Keratinocyte (primary cell): ENCODE data around the gene SMAD7. TPM values are rescaled to one million over a fixed set of nuclear protein-coding genes. Genes with fewer than 3 reads are reported as not detected.

Experiments
- DNase-seq: peaks from one replicate; pipeline ENCODE4 v3.0.0-alpha.2; 2011; ENCODE audit warnings: low read depth, missing footprints, low spot score
- FAIRE-seq: peaks from 2 replicates; lab custom pipeline; 2011; peaks lifted over from hg19 to GRCh38; lab: Jason Lieb, UNC
- H2AFZ ChIP-seq: 2 replicates; pipeline ENCODE4 v1.6.0; 2012; ENCODE audit warnings: low read length, control low read depth, inconsistent platforms; ENCODE audit not compliant: control insufficient read depth
- H3K27ac ChIP-seq: 2 replicates; pipeline ENCODE4 v1.5.1; 2011; ENCODE audit warnings: low read length; ENCODE audit not compliant: control insufficient read depth, insufficient read depth
- H3K27me3 ChIP-seq: 3 replicates; pipeline ENCODE4 v1.6.0; 2011; ENCODE audit warnings: low read length; ENCODE audit not compliant: control insufficient read depth, insufficient read depth; ENCODE audit errors: extremely low read depth
- H3K36me3 ChIP-seq, 2 experiments: 2 replicates in 1 of 2; 3 replicates in 1 of 2; pipeline ENCODE4 v1.5.1; 2011; ENCODE audit warnings: low read length in 2 of 2, mild to moderate bottlenecking in 1 of 2; ENCODE audit not compliant: control insufficient read depth in 2 of 2, insufficient read depth in 2 of 2; ENCODE audit errors: extremely low read depth in 1 of 2
- H3K4me1 ChIP-seq: 3 replicates; pipeline ENCODE4 v1.5.1; 2011; ENCODE audit warnings: low read length; ENCODE audit not compliant: control insufficient read depth, insufficient read depth; ENCODE audit errors: extremely low read depth
- H3K4me2 ChIP-seq: 3 replicates; pipeline ENCODE4 v1.6.0; 2011; ENCODE audit warnings: low read depth, low read length; ENCODE audit not compliant: control insufficient read depth, insufficient read depth; ENCODE audit errors: extremely low read depth
- H3K4me3 ChIP-seq, 3 experiments: fragments of 200-600 bp in 1 of 3; sonication (generic) in 1 of 3; 2 replicates in 2 of 3; 3 replicates in 1 of 3; pipeline ENCODE4 v1.5.1; 2011 to 2016; ENCODE audit warnings: low read length in 3 of 3, mild to moderate bottlenecking in 3 of 3, control low read depth in 2 of 3, inconsistent platforms in 1 of 3, low read depth in 1 of 3, mixed read lengths in 1 of 3, mixed run types in 1 of 3, moderate library complexity in 1 of 3; ENCODE audit not compliant: control insufficient read depth in 2 of 3, insufficient read depth in 2 of 3; ENCODE audit errors: extremely low read depth in 1 of 3
- H3K79me2 ChIP-seq: 2 replicates; pipeline ENCODE4 v1.6.0; 2012; ENCODE audit warnings: low read length; ENCODE audit not compliant: control insufficient read depth, insufficient read depth
- H3K9ac ChIP-seq: 3 replicates; pipeline ENCODE4 v1.6.0; 2011; ENCODE audit warnings: low read length; ENCODE audit not compliant: control insufficient read depth, insufficient read depth; ENCODE audit errors: extremely low read depth
- H3K9me1 ChIP-seq: 3 replicates; pipeline ENCODE4 v1.6.0; 2011; ENCODE audit warnings: low read length; ENCODE audit not compliant: control insufficient read depth, insufficient read depth; ENCODE audit errors: extremely low read depth
- H3K9me3 ChIP-seq: 2 replicates; pipeline ENCODE4 v1.5.1; 2012; ENCODE audit warnings: low read depth, low read length; ENCODE audit not compliant: control insufficient read depth
- H4K20me1 ChIP-seq: 3 replicates; pipeline ENCODE4 v1.6.0; 2011; ENCODE audit warnings: low read length; ENCODE audit not compliant: control insufficient read depth, insufficient read depth; ENCODE audit errors: extremely low read depth
- EZH2 ChIP-seq: IDR thresholded peaks from one replicate; pipeline ENCODE4 v1.6.1; 2012; ENCODE audit warnings: inconsistent platforms, mild to moderate bottlenecking, low read length, moderate library complexity
- dilution Hi-C: fragments of 300-500 bp; cut with MboI; formaldehyde crosslinking; loops from one replicate; pipeline ENCODE4 v1.7.0; 2020; ENCODE audit warnings: low sequenced_read_pairs; ENCODE audit not compliant: extremely low pct_ligation_motif_present
- polyA plus RNA-seq, 5 experiments: library from polyadenylated mRNA; depleted of rRNA in 3 of 5; stranded (reverse) in 3 of 5; stranded (forward) in 1 of 5; unstranded in 1 of 5; fragments of >200 nt; gene quantifications; 1 replicate in 1 of 5; 2 replicates in 3 of 5; 3 replicates in 1 of 5; pipeline versions ENCODE4 v1.2.1 to v1.2.3, GENCODE V29; 2011 to 2012; ENCODE audit warnings: missing spikeins in 2 of 5, low read depth in 1 of 5, low replicate concordance in 1 of 5
- TF ChIP-seq, protein P1 (sequence below), 3 experiments: IDR thresholded peaks in 1 of 3; conservative IDR thresholded peaks in 1 of 3; optimal IDR thresholded peaks in 1 of 3; 2 replicates in 2 of 3; 3 replicates in 1 of 3; pipeline versions ENCODE3 to v1.5.1; 2011; ENCODE audit warnings: low read length in 3 of 3, mild to moderate bottlenecking in 3 of 3, moderate library complexity in 2 of 3, control low read depth in 1 of 3, inconsistent platforms in 1 of 3; ENCODE audit not compliant: insufficient read depth in 2 of 3; ENCODE audit errors: extremely low read depth in 1 of 3

SMAD7 gene
- polyA plus RNA-seq, 1 donor (not counting 4 experiments of a cell fraction or from before 2014, with no cell fraction given) = 9.5 TPM

DNA sequence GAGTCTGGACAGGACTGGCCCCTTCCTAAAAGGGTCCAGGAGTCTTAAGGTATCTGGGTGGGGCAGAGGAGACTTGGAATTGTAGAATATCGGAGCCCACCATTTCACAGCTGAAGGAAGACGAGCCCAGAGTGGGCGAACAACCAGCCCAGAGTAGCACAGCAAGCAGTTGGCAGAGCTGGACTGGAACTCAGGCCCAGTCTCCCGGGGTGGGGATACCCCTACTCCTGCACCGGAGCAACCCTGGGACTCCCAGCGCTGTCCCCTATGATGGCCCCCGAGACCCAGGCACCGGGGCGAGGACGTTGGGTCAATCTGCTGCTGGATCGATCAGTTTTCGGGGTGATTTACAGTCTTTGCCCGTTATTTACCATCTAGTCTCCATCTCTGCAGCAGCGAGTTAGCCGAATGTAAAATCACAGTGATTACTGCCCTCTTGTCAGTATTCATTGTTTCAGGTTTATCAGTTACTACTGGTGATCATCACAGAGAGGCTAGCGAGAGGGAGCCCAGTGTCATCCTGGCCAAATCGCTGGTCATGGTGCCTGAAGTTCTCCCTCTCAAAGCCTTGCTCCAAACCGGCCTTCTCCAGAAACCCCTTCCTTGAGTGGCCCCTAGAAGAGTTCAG lies 75.3 kb downstream of the SMAD7 start:
- Histone ChIP-seq H3K36me3 (no peaks in the 10 kb centered on the region), H4K20me1 (no peaks in the 10 kb centered on the region), H3K27me3 (no peaks in the 10 kb centered on the region), H3K4me1 (peaks cover 13% of the 10 kb centered on the region), H3K79me2 (no peaks in the 10 kb centered on the region), H3K9ac (no peak overlapping the region), H3K4me3 (no peak overlapping the region), H2AFZ (no peak overlapping the region), H3K4me2 (no peak overlapping the region), H3K9me1 (no peaks in the 10 kb centered on the region), H3K27ac (no peak overlapping the region), H3K9me3 (no peaks in the 10 kb centered on the region)
- DNase-seq (no peak), FAIRE-seq (no peak)
- TF ChIP-seq EZH2 = no peak
- TF ChIP-seq, protein P1, sequence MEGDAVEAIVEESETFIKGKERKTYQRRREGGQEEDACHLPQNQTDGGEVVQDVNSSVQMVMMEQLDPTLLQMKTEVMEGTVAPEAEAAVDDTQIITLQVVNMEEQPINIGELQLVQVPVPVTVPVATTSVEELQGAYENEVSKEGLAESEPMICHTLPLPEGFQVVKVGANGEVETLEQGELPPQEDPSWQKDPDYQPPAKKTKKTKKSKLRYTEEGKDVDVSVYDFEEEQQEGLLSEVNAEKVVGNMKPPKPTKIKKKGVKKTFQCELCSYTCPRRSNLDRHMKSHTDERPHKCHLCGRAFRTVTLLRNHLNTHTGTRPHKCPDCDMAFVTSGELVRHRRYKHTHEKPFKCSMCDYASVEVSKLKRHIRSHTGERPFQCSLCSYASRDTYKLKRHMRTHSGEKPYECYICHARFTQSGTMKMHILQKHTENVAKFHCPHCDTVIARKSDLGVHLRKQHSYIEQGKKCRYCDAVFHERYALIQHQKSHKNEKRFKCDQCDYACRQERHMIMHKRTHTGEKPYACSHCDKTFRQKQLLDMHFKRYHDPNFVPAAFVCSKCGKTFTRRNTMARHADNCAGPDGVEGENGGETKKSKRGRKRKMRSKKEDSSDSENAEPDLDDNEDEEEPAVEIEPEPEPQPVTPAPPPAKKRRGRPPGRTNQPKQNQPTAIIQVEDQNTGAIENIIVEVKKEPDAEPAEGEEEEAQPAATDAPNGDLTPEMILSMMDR (optimal IDR thresholded peaks at IDR 0.05 in 1 of 3, IDR thresholded peaks at IDR 0.05 in 1 of 3, conservative IDR thresholded peaks at IDR 0.05 in 1 of 3; ENCODE audit: extremely low read depth in 1 of 3, insufficient read depth in 2 of 3, low read length in 3 of 3) = no peak
- dilution Hi-C loops = no loop called here

DNA sequence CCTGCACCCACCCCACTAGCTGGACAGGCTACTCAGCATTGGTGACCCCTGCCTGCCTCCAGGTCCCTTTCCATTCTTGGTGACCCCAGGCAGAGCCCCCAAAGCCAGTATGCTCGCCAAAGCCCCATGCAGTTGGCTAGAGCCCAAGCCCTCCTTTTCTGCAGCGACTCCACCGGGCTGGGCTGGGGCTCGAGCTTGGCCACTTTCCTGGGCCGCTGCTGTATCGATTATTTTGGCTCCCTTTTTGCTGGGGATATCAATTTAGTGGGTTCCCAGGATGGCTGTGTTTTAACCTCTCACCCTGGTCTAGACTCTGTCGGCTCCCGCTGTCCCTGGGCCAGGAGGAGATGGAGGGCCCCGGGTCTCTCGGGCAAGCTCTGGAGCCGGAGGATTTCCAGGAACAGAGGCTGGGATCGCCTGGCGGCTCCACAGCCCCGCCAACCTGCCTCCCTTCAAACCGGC lies 76.0 kb downstream of the SMAD7 start:
- DNase-seq (no peak), FAIRE-seq (no peak)
- Histone ChIP-seq H3K4me1 (peaks cover 13% of the 10 kb centered on the region), H3K27me3 (no peaks in the 10 kb centered on the region), H3K4me3 (no peak overlapping the region), H3K9ac (no peak overlapping the region), H4K20me1 (no peaks in the 10 kb centered on the region), H3K9me1 (no peaks in the 10 kb centered on the region), H3K9me3 (no peaks in the 10 kb centered on the region), H2AFZ (no peak overlapping the region), H3K4me2 (no peak overlapping the region), H3K36me3 (no peaks in the 10 kb centered on the region), H3K79me2 (no peaks in the 10 kb centered on the region), H3K27ac (no peak overlapping the region)
- no peak for TF ChIP-seq EZH2
- TF ChIP-seq, protein P1 (optimal IDR thresholded peaks at IDR 0.05 in 1 of 3, IDR thresholded peaks at IDR 0.05 in 1 of 3, conservative IDR thresholded peaks at IDR 0.05 in 1 of 3; ENCODE audit: extremely low read depth in 1 of 3, insufficient read depth in 2 of 3, low read length in 3 of 3) = no peak
- dilution Hi-C loops = no loop called here
